ENCODE results near the gene ERC1.

ERC1 gene

GRCh38 chr12:1199700-1200099 is 208.7 kb downstream of the ERC1 start:
- no peak overlapping the region for H3K4ac ChIP-seq (ENCODE audit: low read depth in 1 of 2, low read length in 2 of 2)
- no peak overlapping the region for H2BK5ac ChIP-seq (ENCODE audit: low read depth, low read length, poor library complexity, severe bottlenecking)
- no peak overlapping the region for H2BK15ac ChIP-seq (ENCODE audit: low read depth, poor library complexity, severe bottlenecking)
- no peak overlapping the region for H2AK5ac ChIP-seq (ENCODE audit: low read length, severe bottlenecking)
- H4K8ac ChIP-seq (ENCODE audit: low read length): no peak overlapping the region
- no peak overlapping the region for H3K27ac ChIP-seq (ENCODE audit: low read length, poor library complexity, severe bottlenecking)
- H3K4me2 ChIP-seq (ENCODE audit: low read length, poor library complexity, severe bottlenecking): no peak overlapping the region
- H3K23ac ChIP-seq (ENCODE audit: low read length in 2 of 2): no peak overlapping the region
- H3K27me3 ChIP-seq (ENCODE audit: control insufficient read depth in 1 of 2, insufficient read depth in 1 of 2, low read length in 2 of 2): no peaks in the 10 kb centered on the region
- H2BK120ac ChIP-seq (ENCODE audit: low read depth, low read length): no peak overlapping the region
- H3K9me3 ChIP-seq (ENCODE audit: control insufficient read depth, low read length): no peaks in the 10 kb centered on the region
- peaks cover 5 to 17% of the 10 kb centered on the region in 2 experiments for H3K36me3 ChIP-seq (ENCODE audit: control insufficient read depth in 1 of 2, insufficient read depth in 2 of 2, low read depth in 1 of 2, low read length in 2 of 2)
- H3K79me1 ChIP-seq (replicated peaks; ENCODE audit: low read length, poor library complexity, severe bottlenecking): peaks cover 3% of the 10 kb centered on the region
- no peak for DNase-seq
- H3K4me3 ChIP-seq (ENCODE audit: insufficient read depth in 1 of 2, low read depth in 1 of 2, low read length in 2 of 2): no peak overlapping the region
- H3K9ac ChIP-seq (ENCODE audit: low read length): no peak overlapping the region
- no peak overlapping the region for H2AFZ ChIP-seq (ENCODE audit: low read depth, low read length)
- H3K18ac ChIP-seq (ENCODE audit: low read depth in 1 of 2, low read length in 2 of 2): no peak overlapping the region
- H2BK12ac ChIP-seq (ENCODE audit: low read length in 2 of 2): no peak overlapping the region
- peaks cover 3% of the 10 kb centered on the region for H3K4me1 ChIP-seq (ENCODE audit: control insufficient read depth, insufficient read depth, low read depth, low read length)
- H3K14ac ChIP-seq (ENCODE audit: low read length in 2 of 2): no peak overlapping the region
- no peak overlapping the region for H4K91ac ChIP-seq (ENCODE audit: low read length)

GRCh38 chr12:1201030-1201429 is 210.0 kb downstream of the ERC1 start:
- Histone ChIP-seq H3K4ac (ENCODE audit: low read depth in 1 of 2, low read length in 2 of 2) (no peak overlapping the region), H3K36me3 (ENCODE audit: control insufficient read depth in 1 of 2, insufficient read depth in 2 of 2, low read depth in 1 of 2, low read length in 2 of 2) (peaks cover 5 to 16% of the 10 kb centered on the region in 2 experiments), H3K9ac (ENCODE audit: low read length) (no peak overlapping the region), H2BK120ac (ENCODE audit: low read depth, low read length) (no peak overlapping the region), H2AK5ac (ENCODE audit: low read length, severe bottlenecking) (no peak overlapping the region), H2AFZ (ENCODE audit: low read depth, low read length) (no peak overlapping the region), H3K79me1 (replicated peaks; ENCODE audit: low read length, poor library complexity, severe bottlenecking) (peaks cover 3% of the 10 kb centered on the region), H3K18ac (ENCODE audit: low read depth in 1 of 2, low read length in 2 of 2) (no peak overlapping the region), H3K9me3 (ENCODE audit: control insufficient read depth, low read length) (no peaks in the 10 kb centered on the region), H4K91ac (ENCODE audit: low read length) (no peak overlapping the region), H2BK12ac (ENCODE audit: low read length in 2 of 2) (no peak overlapping the region), H3K23ac (ENCODE audit: low read length in 2 of 2) (no peak overlapping the region), H2BK15ac (ENCODE audit: low read depth, poor library complexity, severe bottlenecking) (no peak overlapping the region), H3K27me3 (ENCODE audit: control insufficient read depth in 1 of 2, insufficient read depth in 1 of 2, low read length in 2 of 2) (no peaks in the 10 kb centered on the region), H4K8ac (ENCODE audit: low read length) (no peak overlapping the region), H3K14ac (ENCODE audit: low read length in 2 of 2) (no peak overlapping the region), H3K4me1 (ENCODE audit: control insufficient read depth, insufficient read depth, low read depth, low read length) (peaks cover 3% of the 10 kb centered on the region), H3K27ac (ENCODE audit: low read length, poor library complexity, severe bottlenecking) (no peak overlapping the region), H2BK5ac (ENCODE audit: low read depth, low read length, poor library complexity, severe bottlenecking) (no peak overlapping the region), H3K4me2 (ENCODE audit: low read length, poor library complexity, severe bottlenecking) (no peak overlapping the region), H3K4me3 (ENCODE audit: insufficient read depth in 1 of 2, low read depth in 1 of 2, low read length in 2 of 2) (no peak overlapping the region)
- no peak for DNase-seq
- no CpG with 5 or more reads among the region's 2 CpGs for WGBS

- Histone ChIP-seq H3K4me2 (ENCODE audit: low read length, poor library complexity, severe bottlenecking) (no peak overlapping the region), H3K18ac (ENCODE audit: low read depth in 1 of 2, low read length in 2 of 2) (no peak overlapping the region), H3K79me1 (replicated peaks; ENCODE audit: low read length, poor library complexity, severe bottlenecking) (peaks cover 3% of the 10 kb centered on the region), H3K27me3 (ENCODE audit: control insufficient read depth in 1 of 2, insufficient read depth in 1 of 2, low read length in 2 of 2) (no peaks in the 10 kb centered on the region), H2BK12ac (ENCODE audit: low read length in 2 of 2) (no peak overlapping the region), H3K14ac (ENCODE audit: low read length in 2 of 2) (no peak overlapping the region), H3K27ac (ENCODE audit: low read length, poor library complexity, severe bottlenecking) (no peak overlapping the region), H3K36me3 (ENCODE audit: control insufficient read depth in 1 of 2, insufficient read depth in 2 of 2, low read depth in 1 of 2, low read length in 2 of 2) (peaks cover 5 to 14% of the 10 kb centered on the region in 2 experiments), H3K4ac (ENCODE audit: low read depth in 1 of 2, low read length in 2 of 2) (no peak overlapping the region), H3K23ac (ENCODE audit: low read length in 2 of 2) (no peak overlapping the region), H3K9me3 (ENCODE audit: control insufficient read depth, low read length) (no peaks in the 10 kb centered on the region), H2AK5ac (ENCODE audit: low read length, severe bottlenecking) (no peak overlapping the region), H2BK15ac (ENCODE audit: low read depth, poor library complexity, severe bottlenecking) (no peak overlapping the region), H2AFZ (ENCODE audit: low read depth, low read length) (no peak overlapping the region), H3K9ac (ENCODE audit: low read length) (no peak overlapping the region), H2BK5ac (ENCODE audit: low read depth, low read length, poor library complexity, severe bottlenecking) (no peak overlapping the region), H4K8ac (ENCODE audit: low read length) (no peak overlapping the region), H3K4me3 (ENCODE audit: insufficient read depth in 1 of 2, low read depth in 1 of 2, low read length in 2 of 2) (no peak overlapping the region), H2BK120ac (ENCODE audit: low read depth, low read length) (no peak overlapping the region), H3K4me1 (ENCODE audit: control insufficient read depth, insufficient read depth, low read depth, low read length) (peaks cover 3% of the 10 kb centered on the region), H4K91ac (ENCODE audit: low read length) (no peak overlapping the region)
- DNase-seq: no peak
- 97% methylated on average over 1 of the region's 1 CpG for WGBS
These were observed 210.9 kb downstream of the ERC1 start for GRCh38 chr12:1201886-1202285.

GRCh38 chr12:1203735-1204019 is 212.7 kb downstream of the ERC1 start:
- no peaks in the 10 kb centered on the region for H3K9me3 ChIP-seq (ENCODE audit: control insufficient read depth, low read length)
- no peak overlapping the region for H3K4me3 ChIP-seq (ENCODE audit: insufficient read depth in 1 of 2, low read depth in 1 of 2, low read length in 2 of 2)
- peaks cover 4 to 6% of the 10 kb centered on the region in 2 experiments for H3K36me3 ChIP-seq (ENCODE audit: control insufficient read depth in 1 of 2, insufficient read depth in 2 of 2, low read depth in 1 of 2, low read length in 2 of 2)
- DNase-seq: peak; percentile 14
- H3K14ac ChIP-seq (ENCODE audit: low read length in 2 of 2): no peak overlapping the region
- H3K4me2 ChIP-seq (ENCODE audit: low read length, poor library complexity, severe bottlenecking): no peak overlapping the region
- H3K27ac ChIP-seq (ENCODE audit: low read length, poor library complexity, severe bottlenecking): no peak overlapping the region
- H3K4me1 ChIP-seq (ENCODE audit: control insufficient read depth, insufficient read depth, low read depth, low read length): no peaks in the 10 kb centered on the region
- no peak overlapping the region for H2AFZ ChIP-seq (ENCODE audit: low read depth, low read length)
- no peaks in the 10 kb centered on the region for H3K27me3 ChIP-seq (ENCODE audit: control insufficient read depth in 1 of 2, insufficient read depth in 1 of 2, low read length in 2 of 2)
- H3K23ac ChIP-seq (ENCODE audit: low read length in 2 of 2): no peak overlapping the region
- H4K91ac ChIP-seq (ENCODE audit: low read length): no peak overlapping the region
- no peak overlapping the region for H3K18ac ChIP-seq (ENCODE audit: low read depth in 1 of 2, low read length in 2 of 2)
- no peak overlapping the region for H3K4ac ChIP-seq (ENCODE audit: low read depth in 1 of 2, low read length in 2 of 2)
- H2BK5ac ChIP-seq (ENCODE audit: low read depth, low read length, poor library complexity, severe bottlenecking): no peak overlapping the region
- H2BK15ac ChIP-seq (ENCODE audit: low read depth, poor library complexity, severe bottlenecking): no peak overlapping the region
- no peak overlapping the region for H2AK5ac ChIP-seq (ENCODE audit: low read length, severe bottlenecking)
- no peak overlapping the region for H2BK12ac ChIP-seq (ENCODE audit: low read length in 2 of 2)
- peaks cover 1% of the 10 kb centered on the region for H3K79me1 ChIP-seq (replicated peaks; ENCODE audit: low read length, poor library complexity, severe bottlenecking)
- no peak overlapping the region for H2BK120ac ChIP-seq (ENCODE audit: low read depth, low read length)
- H4K8ac ChIP-seq (ENCODE audit: low read length): no peak overlapping the region
- peak overlapping the region; percentile 87 for H3K9ac ChIP-seq (ENCODE audit: low read length)

All from mesenchymal stem cell (in vitro differentiated cells and primary cell).